ENCODE results near the gene MTHFD2.

GRCh38 chr2:74267068-74267467 lies 68.7 kb downstream of the MTHFD2 start:
- peak; percentile 20 for TF ChIP-seq CTCF (IDR thresholded peaks at IDR 0.05; ENCODE audit: low read depth, low read length)
- TF ChIP-seq POLR2A (IDR thresholded peaks at IDR 0.05; ENCODE audit: extremely low read depth, insufficient read length): no peak
- no peak for TF ChIP-seq MYC (IDR thresholded peaks at IDR 0.05; ENCODE audit: low read depth, low read length)
